ENCODE measurements around the gene ACSL5. TPM values are rescaled to one million over a fixed set of nuclear protein-coding genes. Genes with fewer than 3 reads are reported as not detected.

ACSL5 gene
- total and polyA plus RNA-seq, 2 experiments from 2014 or later, result not detected

DNA sequence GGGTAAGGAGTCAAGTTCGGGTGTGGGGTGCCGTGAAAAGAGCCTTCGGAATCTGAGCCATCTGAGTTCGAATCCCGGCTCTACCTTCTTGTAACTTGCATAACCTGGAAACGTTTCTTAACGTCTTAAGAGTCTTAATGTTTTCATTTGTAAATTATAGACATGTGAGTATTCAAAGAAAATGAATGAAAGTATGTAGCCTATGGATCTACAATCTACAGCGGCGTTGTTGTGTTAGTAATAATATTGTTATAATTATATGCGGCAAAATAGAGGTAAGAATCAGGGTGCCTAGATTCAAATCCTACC lies 73.7 kb downstream of the ACSL5 start:
- TF ChIP-seq CTCF (IDR thresholded peaks at IDR 0.05; ENCODE audit: low read depth, low read length), result no peak
- H3K36me3 ChIP-seq, result peaks cover 15% of the 10 kb centered on the region
- peak overlapping the region; percentile 99 for H3K27ac ChIP-seq
- H3K4me1 ChIP-seq (ENCODE audit: low read depth), result peaks cover 9% of the 10 kb centered on the region
- no peaks in the 10 kb centered on the region for H3K27me3 ChIP-seq
- no peak for DNase-seq (ENCODE audit: low read depth in 1 of 2, low spot score in 1 of 2)
- no peaks in the 10 kb centered on the region for H3K9me3 ChIP-seq (ENCODE audit: low read depth)
- peak overlapping the region; percentile 82 for H3K4me3 ChIP-seq

DNA sequence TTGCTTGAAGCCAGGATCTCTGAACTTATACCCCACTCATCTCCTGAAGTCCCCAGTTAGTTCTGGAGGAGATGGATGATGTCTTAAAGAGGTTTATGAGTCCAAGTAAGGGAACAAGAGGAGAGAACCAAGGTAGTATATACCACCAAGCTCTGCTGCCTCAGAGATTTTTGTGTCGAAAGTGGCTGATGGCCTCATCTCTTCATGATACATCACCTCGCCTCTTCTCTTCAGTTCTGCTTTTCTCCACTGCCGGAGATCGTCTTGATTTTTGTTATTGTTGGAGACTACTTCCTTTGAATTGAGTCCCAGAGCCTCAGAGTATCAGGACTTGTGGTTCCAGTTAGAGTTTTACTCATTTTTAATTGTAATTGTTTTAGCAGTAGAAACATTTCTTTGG lies 75.0 kb downstream of the ACSL5 start:
- Histone ChIP-seq H3K27ac (no peak overlapping the region), H3K9me3 (ENCODE audit: low read depth) (no peaks in the 10 kb centered on the region), H3K27me3 (no peaks in the 10 kb centered on the region), H3K4me1 (ENCODE audit: low read depth) (peaks cover 9% of the 10 kb centered on the region), H3K4me3 (no peak overlapping the region), H3K36me3 (peaks cover 8% of the 10 kb centered on the region)
- TF ChIP-seq CTCF (IDR thresholded peaks at IDR 0.05; ENCODE audit: low read depth, low read length), result no peak
- no peak for DNase-seq (ENCODE audit: low read depth in 1 of 2, low spot score in 1 of 2)

- H3K9me3 ChIP-seq (ENCODE audit: low read depth), result no peaks in the 10 kb centered on the region
- TF ChIP-seq CTCF (IDR thresholded peaks at IDR 0.05; ENCODE audit: low read depth, low read length), result no peak
- no peak overlapping the region for H3K4me3 ChIP-seq
- H3K36me3 ChIP-seq, result no peaks in the 10 kb centered on the region
- DNase-seq (ENCODE audit: low read depth in 1 of 2, low spot score in 1 of 2), result no peak
- no peaks in the 10 kb centered on the region for H3K4me1 ChIP-seq (ENCODE audit: low read depth)
- H3K27ac ChIP-seq, result no peak overlapping the region
- no peaks in the 10 kb centered on the region for H3K27me3 ChIP-seq
These were observed 81.2 kb downstream of the ACSL5 start for GRCh38 chr10:112454910-112455779.

DNA sequence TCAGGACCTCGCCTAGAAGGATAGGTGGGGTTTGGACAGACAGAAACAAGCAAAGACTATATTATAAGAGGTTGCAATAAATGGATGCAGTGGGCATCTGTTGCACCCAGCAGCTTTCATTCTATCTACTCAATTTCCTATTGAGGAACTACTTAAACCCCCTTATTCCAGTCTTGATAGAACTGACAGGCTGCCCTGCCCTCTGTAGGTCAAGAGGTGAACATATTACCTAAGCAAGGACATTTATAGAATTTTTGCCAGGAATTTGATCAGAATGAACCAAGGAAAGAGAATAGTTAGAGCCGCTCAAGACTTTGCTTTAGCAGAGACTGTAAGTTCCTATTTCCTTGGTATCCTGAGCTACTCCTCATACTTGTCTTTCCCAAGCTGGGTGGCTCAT lies 82.6 kb downstream of the ACSL5 start:
- TF ChIP-seq CTCF (IDR thresholded peaks at IDR 0.05; ENCODE audit: low read depth, low read length), result no peak

GRCh38 chr10:112460366-112460765 lies 86.5 kb downstream of the ACSL5 start:
- Histone ChIP-seq H3K27ac (no peak overlapping the region), H3K36me3 (peaks cover 7% of the 10 kb centered on the region), H3K9me3 (ENCODE audit: low read depth) (no peaks in the 10 kb centered on the region), H3K27me3 (no peaks in the 10 kb centered on the region), H3K4me3 (no peak overlapping the region), H3K4me1 (ENCODE audit: low read depth) (no peaks in the 10 kb centered on the region)
- DNase-seq (ENCODE audit: low read depth in 1 of 2, low spot score in 1 of 2), result no peak
- no peak for TF ChIP-seq CTCF (IDR thresholded peaks at IDR 0.05; ENCODE audit: low read depth, low read length)

More for the DNA sequence above, 82.6 kb downstream of the ACSL5 start:
- no peaks in the 10 kb centered on the region for H3K36me3 ChIP-seq
- no peak overlapping the region for H3K4me3 ChIP-seq
- no peaks in the 10 kb centered on the region for H3K4me1 ChIP-seq (ENCODE audit: low read depth)
- no peaks in the 10 kb centered on the region for H3K9me3 ChIP-seq (ENCODE audit: low read depth)
- H3K27me3 ChIP-seq, result no peaks in the 10 kb centered on the region
- DNase-seq (ENCODE audit: low read depth in 1 of 2, low spot score in 1 of 2), result no peak
- no peak overlapping the region for H3K27ac ChIP-seq

Data from cardiac muscle cell (in vitro differentiated cells and primary cell).